Memory B cell (primary cell): ENCODE measurements around the gene PRAMEF17.
A peak's percentile ranks its signal among the peaks of the same experiment; 100 is the strongest.
"Not testable (repeated sequence)": the region's sequence is repeated elsewhere in the genome, so short reads cannot be mapped to it uniquely, and the experiment has no call there.

ENCODE experiments used
- ATAC-seq: fragments of 150-1000 bp; cut with Tn5 transposase; 2 replicates; pipeline ENCODE4 v1.10.0; 2021; ENCODE audit warnings: low read depth, mild to moderate bottlenecking, moderate library complexity
- DNase-seq, 2 donors: peaks; one replicate each; pipeline ENCODE4 v3.0.0; 2022; ENCODE audit warnings: low spot score in 2 of 2
- H3K27ac Mint-ChIP-seq: one replicate; pipeline ENCODE4 v1.8.0; 2022; ENCODE audit warnings: mild to moderate bottlenecking, moderate library complexity, mixed read lengths
- H3K27me3 Mint-ChIP-seq: one replicate; pipeline ENCODE4 v1.8.0; 2022; ENCODE audit warnings: mixed read lengths
- H3K36me3 Mint-ChIP-seq: one replicate; pipeline ENCODE4 v1.8.0; 2022; ENCODE audit warnings: mild to moderate bottlenecking, mixed read lengths
- H3K4me1 Mint-ChIP-seq: one replicate; pipeline ENCODE4 v1.8.0; 2022; ENCODE audit warnings: mixed read lengths
- H3K4me3 Mint-ChIP-seq: one replicate; pipeline ENCODE4 v1.8.0; 2022; ENCODE audit warnings: mild to moderate bottlenecking, moderate library complexity, mixed read lengths
- H3K9me3 Mint-ChIP-seq: one replicate; pipeline ENCODE4 v1.8.0; 2022; ENCODE audit warnings: mixed read lengths

The PRAMEF17 gene, protein sequence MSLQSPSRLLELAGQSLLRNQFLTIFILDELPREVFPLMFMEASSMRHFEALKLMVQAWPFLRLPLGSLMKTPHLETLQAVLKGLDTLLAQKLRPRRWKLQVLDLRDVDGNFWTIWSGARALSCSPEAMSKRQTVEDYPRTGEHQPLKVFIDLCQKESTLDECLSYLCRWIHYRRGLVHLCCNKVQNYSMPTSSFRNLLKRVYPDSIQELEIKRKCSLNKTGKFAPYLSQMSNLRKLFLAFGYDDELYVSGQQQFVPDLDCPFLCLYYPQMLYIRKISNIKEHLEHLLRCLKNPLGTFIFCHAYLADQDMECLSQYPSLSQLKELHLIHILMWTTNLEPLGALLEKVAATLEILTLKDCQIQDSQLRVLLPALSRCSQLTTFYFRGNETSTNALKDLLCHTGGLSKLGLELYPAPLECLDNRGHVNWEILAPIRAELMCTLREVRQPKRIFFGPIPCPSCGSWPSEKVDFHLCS

DNA sequence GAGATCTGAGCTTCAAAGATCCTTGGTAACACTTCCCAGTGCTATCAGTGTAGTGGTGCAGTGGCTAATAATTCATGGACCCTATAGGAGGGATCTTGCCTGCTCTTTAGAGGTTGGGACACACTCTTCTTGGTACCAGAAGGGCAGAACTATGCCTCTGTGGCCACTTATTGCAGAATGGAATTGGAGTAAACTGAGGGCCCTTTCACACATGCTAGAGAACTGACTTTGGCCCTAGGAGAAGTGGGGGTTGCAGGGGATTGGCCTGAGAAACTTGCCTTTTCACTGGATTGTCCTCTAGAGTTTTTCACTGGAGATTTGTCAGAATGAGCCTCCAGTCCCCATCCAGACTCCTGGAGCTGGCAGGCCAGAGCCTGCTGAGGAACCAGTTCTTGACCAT lies at the start of gene PRAMEF17:
Gene PRAMEF17, plus strand, starts transcription at position 301 of the 400 bp plus-strand sequence. Its CDS starts 26 bp downstream, at position 327.
- H3K4me1 Mint-ChIP-seq, H3K4me3 Mint-ChIP-seq, H3K9me3 Mint-ChIP-seq, H3K27me3 Mint-ChIP-seq, ATAC-seq, H3K36me3 Mint-ChIP-seq, DNase-seq, H3K27ac Mint-ChIP-seq: not testable (repeated sequence)

DNA sequence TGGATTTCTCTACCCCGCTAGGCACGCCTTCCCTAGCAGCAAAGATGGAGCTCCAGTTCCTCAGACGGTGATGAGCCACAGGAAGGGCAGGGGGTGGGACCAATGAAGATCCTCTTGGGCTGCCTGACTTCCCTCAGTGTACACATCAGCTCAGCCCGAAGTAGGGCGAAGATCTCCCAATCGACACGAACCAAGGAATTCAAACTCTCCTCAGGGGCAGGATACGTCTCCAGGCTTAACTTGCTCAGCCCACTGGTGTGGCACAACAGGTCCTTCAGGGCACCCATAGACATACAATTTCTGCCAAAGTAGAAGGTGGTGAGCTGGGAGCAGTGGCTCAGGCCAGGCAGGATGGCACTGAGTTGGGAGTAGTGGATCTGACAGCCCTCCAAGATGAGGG lies 46.9 kb upstream of the PRAMEF17 start:
- H3K4me3 Mint-ChIP-seq, DNase-seq, ATAC-seq, H3K9me3 Mint-ChIP-seq, H3K36me3 Mint-ChIP-seq, H3K4me1 Mint-ChIP-seq, H3K27me3 Mint-ChIP-seq, H3K27ac Mint-ChIP-seq: not testable (repeated sequence)

DNA sequence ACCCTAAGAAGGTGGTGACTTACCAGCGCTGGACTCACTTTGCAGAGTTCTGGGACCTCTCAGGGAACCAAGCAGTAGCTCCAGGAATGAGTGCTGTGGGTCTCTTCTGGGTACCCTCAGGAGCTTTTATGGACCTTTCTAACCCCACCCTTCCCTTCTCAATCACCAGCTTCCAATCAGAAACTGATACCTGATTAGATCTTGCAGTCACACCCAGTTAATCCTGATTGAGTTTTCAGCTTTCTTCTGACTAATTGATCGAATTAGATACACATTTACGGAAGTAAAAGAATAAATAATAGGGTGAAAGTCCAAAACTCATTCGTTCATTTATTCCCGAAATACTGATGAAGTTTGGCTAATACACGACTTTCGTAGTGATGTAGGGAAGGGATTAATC lies 42.4 kb upstream of the PRAMEF17 start, which contains the start of gene PRAMEF14:
Gene PRAMEF14, minus strand, starts transcription at position 101 of the 400 bp plus-strand sequence. CDS start 1,820 bp downstream, outside the sequence.
- not testable (repeated sequence) for H3K27me3 Mint-ChIP-seq, ATAC-seq, H3K36me3 Mint-ChIP-seq, DNase-seq, H3K27ac Mint-ChIP-seq, H3K4me1 Mint-ChIP-seq, H3K9me3 Mint-ChIP-seq, H3K4me3 Mint-ChIP-seq

DNA sequence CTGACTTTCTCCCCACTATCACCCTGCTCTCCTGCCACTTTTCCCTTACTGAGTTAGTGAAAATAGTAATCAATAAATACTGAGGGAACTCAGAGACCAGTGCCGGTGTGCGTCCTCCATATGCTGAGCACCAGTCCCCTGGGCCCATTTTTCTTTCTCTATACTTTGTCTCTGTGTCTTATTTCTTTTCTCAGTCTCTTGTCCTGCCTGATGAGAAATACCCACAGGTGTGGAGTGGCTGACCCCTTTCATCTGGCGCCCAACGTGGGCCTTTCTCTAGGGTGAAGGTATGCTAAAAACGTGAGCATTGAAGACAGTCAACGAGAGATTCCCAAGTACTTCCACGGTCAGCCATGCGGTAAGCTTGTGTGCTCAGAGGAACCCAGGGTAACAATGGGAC lies 36.0 kb upstream of the PRAMEF17 start:
- not testable (repeated sequence) for H3K9me3 Mint-ChIP-seq, H3K36me3 Mint-ChIP-seq, ATAC-seq, H3K4me3 Mint-ChIP-seq, H3K4me1 Mint-ChIP-seq, H3K27me3 Mint-ChIP-seq, DNase-seq, H3K27ac Mint-ChIP-seq

DNA sequence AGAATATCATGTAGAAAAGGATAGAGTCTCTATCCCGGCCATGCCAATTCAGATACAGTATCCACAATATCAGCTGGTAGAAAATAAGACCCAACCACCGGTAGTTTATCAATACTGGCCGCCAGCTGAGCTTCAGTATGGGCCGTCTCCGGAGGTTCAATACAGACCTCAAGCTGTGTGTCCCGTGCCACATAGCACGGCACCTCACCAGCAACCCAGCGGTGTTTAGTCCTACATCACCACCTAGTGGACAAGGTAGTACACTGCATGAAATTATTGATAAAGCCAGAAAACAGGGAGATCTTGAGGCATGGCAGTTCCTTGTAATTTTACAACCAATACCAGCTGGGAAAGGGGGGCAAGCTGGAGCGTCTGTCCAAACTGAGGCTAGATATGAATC lies 35.0 kb upstream of the PRAMEF17 start:
- not testable (repeated sequence) for H3K27ac Mint-ChIP-seq

DNA sequence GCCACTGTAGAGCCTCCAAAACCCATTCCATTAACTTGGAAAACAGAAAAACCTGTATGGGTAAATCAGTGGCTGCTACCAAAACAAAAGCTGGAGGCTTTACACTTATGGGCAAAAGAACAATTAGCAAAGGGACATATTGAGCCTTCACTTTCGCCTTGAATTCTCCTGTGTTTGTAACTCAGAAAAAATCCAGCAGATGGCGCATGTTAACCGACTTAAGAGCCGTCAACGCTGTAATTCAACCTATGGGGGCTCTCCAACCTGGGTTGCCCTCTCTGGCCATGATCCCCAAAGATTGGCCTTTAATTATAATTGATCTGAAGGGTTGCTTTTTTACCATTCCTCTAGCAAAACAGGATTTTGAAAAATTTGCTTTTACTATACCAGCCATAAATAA lies 32.7 kb upstream of the PRAMEF17 start:
- ATAC-seq (peak; percentile 29), DNase-seq (peak; percentile 44 to 45)
- H3K4me3 Mint-ChIP-seq, H3K4me1 Mint-ChIP-seq, H3K27ac Mint-ChIP-seq, H3K36me3 Mint-ChIP-seq, H3K27me3 Mint-ChIP-seq, H3K9me3 Mint-ChIP-seq: not testable (repeated sequence)

More for the DNA sequence above, 35.0 kb upstream of the PRAMEF17 start:
- not testable (repeated sequence) for ATAC-seq, H3K27me3 Mint-ChIP-seq, H3K4me3 Mint-ChIP-seq, DNase-seq, H3K36me3 Mint-ChIP-seq, H3K9me3 Mint-ChIP-seq, H3K4me1 Mint-ChIP-seq

DNA sequence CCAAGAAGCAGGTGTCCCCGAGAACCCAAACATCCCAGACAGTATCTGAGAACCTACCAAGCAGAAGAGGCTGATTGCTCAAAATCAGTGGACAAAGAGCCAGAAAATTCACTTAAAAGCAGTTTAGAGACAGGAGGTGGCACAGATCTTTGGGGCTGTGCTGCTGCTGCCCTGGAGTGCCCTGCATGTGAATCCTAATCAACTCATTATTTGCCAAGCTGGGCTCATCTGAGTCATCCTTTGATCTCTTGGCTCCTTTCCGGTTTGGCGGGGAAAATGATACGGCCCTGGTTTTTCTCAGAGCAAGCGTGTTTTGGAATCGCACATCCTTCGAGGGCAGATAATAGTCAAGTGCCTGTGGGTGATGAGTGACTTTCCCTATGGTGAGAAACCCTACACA lies 27.1 kb upstream of the PRAMEF17 start:
- not testable (repeated sequence) for H3K27me3 Mint-ChIP-seq, ATAC-seq, DNase-seq, H3K9me3 Mint-ChIP-seq, H3K36me3 Mint-ChIP-seq, H3K27ac Mint-ChIP-seq, H3K4me3 Mint-ChIP-seq, H3K4me1 Mint-ChIP-seq

DNA sequence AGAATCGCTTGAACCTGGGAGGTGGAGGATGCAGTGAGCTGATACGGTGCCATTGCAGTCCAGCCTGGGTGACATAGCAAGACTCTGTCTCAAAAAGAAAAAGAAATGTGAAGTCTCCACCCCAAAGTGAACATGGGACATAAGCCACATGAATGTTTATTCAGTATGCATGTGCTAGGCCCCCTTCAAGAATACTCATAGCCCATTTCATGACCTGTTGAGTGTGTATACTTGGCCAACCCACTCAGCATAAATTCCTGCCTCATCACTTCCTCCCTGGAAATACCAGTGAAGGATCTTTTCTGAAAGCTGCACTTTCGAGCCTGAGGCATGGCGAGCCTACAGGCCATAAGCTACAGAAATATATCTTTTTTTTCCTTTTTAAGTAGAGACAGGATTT lies 24.5 kb upstream of the PRAMEF17 start:
- not testable (repeated sequence) for H3K4me1 Mint-ChIP-seq, H3K27ac Mint-ChIP-seq, DNase-seq, H3K27me3 Mint-ChIP-seq, ATAC-seq, H3K9me3 Mint-ChIP-seq, H3K36me3 Mint-ChIP-seq, H3K4me3 Mint-ChIP-seq

DNA sequence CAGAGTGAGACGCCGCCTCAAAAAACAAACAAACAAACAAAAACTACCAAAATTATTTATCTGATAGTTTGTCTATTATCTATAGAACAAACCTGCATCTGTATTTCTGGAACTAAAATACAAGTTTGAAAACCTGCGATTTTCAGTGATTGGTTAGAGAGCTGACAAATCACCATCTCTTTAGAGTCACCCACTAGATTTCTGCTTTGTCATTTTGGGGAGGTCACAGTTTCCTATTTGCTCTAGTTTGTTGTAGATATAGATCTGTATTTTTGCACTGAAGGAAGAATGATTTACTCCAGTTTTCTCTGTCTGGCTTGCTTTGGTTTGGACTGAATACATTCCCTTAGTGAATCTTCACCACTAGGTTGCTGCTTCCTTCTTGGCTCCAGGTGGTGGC lies 22.9 kb upstream of the PRAMEF17 start:
- not testable (repeated sequence) for H3K27me3 Mint-ChIP-seq, H3K36me3 Mint-ChIP-seq, ATAC-seq, DNase-seq, H3K9me3 Mint-ChIP-seq, H3K4me3 Mint-ChIP-seq, H3K4me1 Mint-ChIP-seq, H3K27ac Mint-ChIP-seq

DNA sequence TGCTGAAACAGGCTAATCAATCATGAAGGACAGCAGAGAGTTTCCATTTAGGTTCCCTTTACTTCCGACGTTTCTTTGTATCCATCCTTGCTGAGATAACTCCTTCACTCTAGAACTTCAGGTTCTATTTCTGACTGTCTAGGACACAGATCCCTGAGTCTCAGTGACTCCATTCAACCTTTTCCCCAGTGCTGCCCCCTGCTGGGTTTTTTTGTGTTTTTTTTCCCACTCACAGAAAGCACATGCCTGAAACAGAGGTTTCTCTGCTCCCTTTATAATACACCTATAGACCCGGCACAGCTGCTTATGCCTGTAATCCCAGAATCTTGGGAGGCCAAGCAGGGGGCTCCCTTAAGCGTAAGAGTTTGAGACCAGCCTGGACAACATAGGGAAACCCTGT lies 20.9 kb upstream of the PRAMEF17 start:
- DNase-seq, H3K27me3 Mint-ChIP-seq, ATAC-seq, H3K36me3 Mint-ChIP-seq, H3K4me3 Mint-ChIP-seq, H3K9me3 Mint-ChIP-seq, H3K4me1 Mint-ChIP-seq, H3K27ac Mint-ChIP-seq: not testable (repeated sequence)

DNA sequence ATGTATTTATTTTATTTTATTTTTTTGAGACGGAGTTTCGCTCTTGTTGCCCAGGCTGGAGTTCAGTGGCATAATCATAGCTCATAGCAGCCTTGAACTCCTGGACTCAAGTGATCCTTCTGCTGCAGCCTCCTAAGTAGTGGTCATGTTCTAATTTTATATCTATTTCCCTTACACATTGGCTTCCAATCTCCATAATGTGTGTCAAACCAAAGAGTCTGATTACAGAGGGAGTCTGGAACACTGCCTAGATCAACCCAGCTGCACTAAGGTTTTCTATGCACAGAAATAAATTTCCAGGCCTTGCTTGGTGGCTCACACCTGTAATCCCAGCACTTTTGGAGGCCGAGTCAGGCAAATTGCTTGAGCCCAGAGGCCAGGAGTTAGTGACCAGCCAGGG lies 10.4 kb upstream of the PRAMEF17 start:
- not testable (repeated sequence) for H3K4me3 Mint-ChIP-seq, DNase-seq, H3K9me3 Mint-ChIP-seq, H3K27ac Mint-ChIP-seq, ATAC-seq, H3K4me1 Mint-ChIP-seq, H3K36me3 Mint-ChIP-seq, H3K27me3 Mint-ChIP-seq

DNA sequence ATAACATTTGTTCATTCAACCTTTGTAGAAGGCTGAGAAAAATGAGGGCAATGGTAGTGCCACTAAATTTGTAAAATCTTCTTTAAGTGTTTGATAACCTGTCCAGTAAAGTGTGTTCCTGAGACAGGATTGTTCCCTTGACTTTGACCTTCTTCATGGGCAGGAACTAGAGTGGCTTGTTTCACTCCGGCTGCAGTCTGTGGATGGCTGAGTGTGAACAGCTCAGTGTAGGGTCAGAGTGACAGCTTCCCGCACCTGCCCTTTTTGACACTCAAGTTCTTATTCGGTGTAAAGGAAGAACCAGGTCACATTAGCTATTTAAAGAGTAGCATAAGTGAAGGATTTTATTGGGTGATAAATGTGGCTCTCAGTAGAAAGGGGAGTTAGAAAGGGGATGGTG lies 9.1 kb upstream of the PRAMEF17 start:
- H3K9me3 Mint-ChIP-seq, H3K27me3 Mint-ChIP-seq, H3K4me1 Mint-ChIP-seq, H3K27ac Mint-ChIP-seq, ATAC-seq, H3K36me3 Mint-ChIP-seq, H3K4me3 Mint-ChIP-seq, DNase-seq: not testable (repeated sequence)

DNA sequence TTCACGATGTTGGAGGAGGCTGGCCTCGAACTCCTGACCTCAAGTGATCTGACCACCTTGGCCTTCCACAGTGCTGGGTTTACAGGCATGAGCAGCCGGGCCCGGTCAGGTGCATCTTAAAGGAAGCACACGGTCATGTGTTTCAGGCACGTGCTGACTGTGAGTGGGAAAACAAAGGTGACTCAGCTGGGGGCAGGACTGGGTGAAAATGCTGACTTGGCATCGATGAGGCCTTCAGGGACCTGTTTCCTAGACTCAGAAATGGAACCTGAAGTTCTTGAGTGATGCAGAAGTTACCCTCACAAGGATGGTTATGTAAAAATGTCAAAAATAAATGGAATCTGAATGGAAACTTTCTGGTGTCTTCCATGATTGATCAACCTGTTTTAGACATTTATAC lies 3.6 kb downstream of the PRAMEF17 start:
- H3K27ac Mint-ChIP-seq, DNase-seq, H3K4me1 Mint-ChIP-seq, H3K9me3 Mint-ChIP-seq, H3K27me3 Mint-ChIP-seq, H3K4me3 Mint-ChIP-seq, H3K36me3 Mint-ChIP-seq, ATAC-seq: not testable (repeated sequence)

DNA sequence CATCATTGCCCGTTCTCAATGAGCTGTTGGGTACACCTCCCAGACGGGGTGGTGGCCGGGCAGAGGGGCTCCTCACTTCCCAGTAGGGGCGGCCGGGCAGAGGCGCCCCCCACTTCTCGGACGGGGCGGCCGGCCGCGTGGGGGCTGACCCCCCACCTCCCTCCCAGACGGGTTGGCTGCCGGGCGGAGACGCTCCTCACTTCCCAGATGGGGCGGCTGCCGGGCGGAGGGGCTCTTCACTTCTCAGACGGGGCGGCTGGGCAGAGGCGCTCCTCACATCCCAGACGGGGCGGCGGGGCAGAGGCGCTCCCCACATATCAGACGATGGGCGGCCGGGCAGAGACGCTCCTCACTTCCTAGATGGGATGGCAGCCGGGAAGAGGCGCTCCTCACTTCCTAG lies 5.3 kb downstream of the PRAMEF17 start:
- not testable (repeated sequence) for H3K4me3 Mint-ChIP-seq

DNA sequence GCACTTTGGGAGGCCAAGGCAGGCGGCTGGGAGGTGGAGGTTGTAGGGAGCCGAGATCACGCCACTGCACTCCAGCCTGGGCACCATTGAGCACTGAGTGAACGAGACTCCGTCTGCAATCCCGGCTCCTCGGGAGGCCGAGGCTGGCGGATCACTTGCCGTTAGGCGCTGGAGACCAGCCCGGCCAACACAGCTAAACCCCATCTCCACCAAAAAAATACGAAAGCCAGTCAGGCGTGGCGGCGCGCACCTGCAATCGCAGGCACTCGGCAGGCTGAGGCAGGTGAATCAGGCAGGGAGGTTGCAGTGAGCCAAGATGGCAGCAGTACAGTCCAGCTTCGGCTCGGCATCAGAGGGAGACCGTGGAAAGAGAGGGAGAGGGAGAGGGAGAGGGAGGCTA lies 5.9 kb downstream of the PRAMEF17 start:
- not testable (repeated sequence) for H3K4me1 Mint-ChIP-seq, H3K36me3 Mint-ChIP-seq, H3K27ac Mint-ChIP-seq, H3K9me3 Mint-ChIP-seq, ATAC-seq, H3K4me3 Mint-ChIP-seq, DNase-seq, H3K27me3 Mint-ChIP-seq

More for the DNA sequence above, 5.3 kb downstream of the PRAMEF17 start:
- not testable (repeated sequence) for H3K36me3 Mint-ChIP-seq, H3K27ac Mint-ChIP-seq, ATAC-seq, H3K27me3 Mint-ChIP-seq, H3K4me1 Mint-ChIP-seq, H3K9me3 Mint-ChIP-seq, DNase-seq
